ENCODE results near the gene FUCA1. TPM values are rescaled to one million over a fixed set of nuclear protein-coding genes. Genes with fewer than 3 reads are reported as not detected.

FUCA1 gene
- total and polyA plus RNA-seq, 2 donors (not counting 3 experiments of a cell fraction or from before 2014, with no cell fraction given), result 4.9 to 5.6 TPM

DNA sequence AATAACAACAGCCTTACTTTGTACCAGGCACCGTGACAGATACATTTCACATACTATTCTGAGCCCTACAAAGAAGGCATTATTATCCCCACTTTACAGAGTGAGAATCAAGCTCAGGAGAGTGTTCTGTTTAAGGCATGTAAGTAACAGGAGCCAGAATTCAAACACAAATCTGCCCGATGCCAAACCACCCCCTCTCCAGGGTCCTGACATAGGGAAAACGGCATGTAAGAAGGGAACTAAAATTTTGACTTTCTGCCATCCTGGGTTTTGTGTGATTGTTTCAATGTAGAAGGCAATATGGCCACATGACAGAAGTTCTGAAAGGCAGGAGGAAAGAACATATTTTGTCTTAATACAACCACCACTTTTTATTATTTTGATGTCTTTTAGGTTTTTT is 5.5 kb downstream of the FUCA1 start:
- H3K79me2 ChIP-seq (ENCODE audit: control insufficient read depth, insufficient read depth, low read length), result no peaks in the 10 kb centered on the region
- H2AFZ ChIP-seq (ENCODE audit: low read depth, low read length), result no peak overlapping the region
- no peak for DNase-seq (ENCODE audit: low read depth, low spot score)
- no peaks in the 10 kb centered on the region for H4K20me1 ChIP-seq (replicated peaks; ENCODE audit: control insufficient read depth, extremely low read depth, insufficient read depth, low read length)
- H3K36me3 ChIP-seq (ENCODE audit: control insufficient read depth in 2 of 2, extremely low read depth in 1 of 2, insufficient read depth in 2 of 2, low read length in 2 of 2), result no peaks in the 10 kb centered on the region
- ChIA-PET CTCF (interaction anchor here (1.5 kb wide), 1 partner anchor 91 kb away, joined by 4 read pairs; no protein-coding TSS in a partner anchor), POLR2A (no interaction called here)
- no peak overlapping the region for H3K9ac ChIP-seq (replicated peaks; ENCODE audit: extremely low read depth, insufficient read depth, low read length)
- intact Hi-C loops (cut with micrococcal nuclease) (no loop called here), dilution Hi-C loops (cut with MboI; ENCODE audit: extremely low pct_ligation_motif_present, low sequenced_read_pairs) (no loop called here)
- BruUV-seq (replicated peaks), result no TSS peak
- no peak for FAIRE-seq
- H3K4me3 ChIP-seq (replicated peaks in 1 of 3; ENCODE audit: insufficient read depth in 1 of 3, low read depth in 1 of 3, low read length in 3 of 3), result no peak overlapping the region
- no peak overlapping the region for H3K27ac ChIP-seq (ENCODE audit: insufficient read depth, low read depth, low read length)
- H3K27me3 ChIP-seq (ENCODE audit: control insufficient read depth in 2 of 2, insufficient read depth in 2 of 2, low read length in 2 of 2), result peaks cover 4 to 7% of the 10 kb centered on the region in 2 experiments
- no peaks in the 10 kb centered on the region for H3K9me3 ChIP-seq (replicated peaks; ENCODE audit: control insufficient read depth, insufficient read depth, low read length)
- H3K9me1 ChIP-seq (replicated peaks; ENCODE audit: control insufficient read depth, extremely low read depth, insufficient read depth, low read length), result no peaks in the 10 kb centered on the region
- TF ChIP-seq EZH2 (IDR thresholded peaks at IDR 0.05; ENCODE audit: borderline replicate concordance, low read depth, low read length, severe bottlenecking), result no peak
- no peak for TF ChIP-seq FOS (IDR thresholded peaks at IDR 0.05; ENCODE audit: borderline replicate concordance, insufficient read depth, low read length)
- TF ChIP-seq MYC (IDR thresholded peaks at IDR 0.05; ENCODE audit: low read depth, low read length), result no peak
- no peak for TF ChIP-seq CTCF (IDR thresholded peaks at IDR 0.05; ENCODE audit: extremely low read depth in 1 of 2, insufficient read depth in 1 of 2, low read depth in 1 of 2, low read length in 2 of 2)
- no peak for TF ChIP-seq JUN (IDR thresholded peaks at IDR 0.05; ENCODE audit: borderline replicate concordance, insufficient read depth, insufficient read length, low read depth)
- TF ChIP-seq GATA2 (IDR thresholded peaks at IDR 0.05; ENCODE audit: insufficient read depth, insufficient read length, low read depth, low read length), result no peak
- TF ChIP-seq POLR2AphosphoS5 (IDR thresholded peaks at IDR 0.05; ENCODE audit: insufficient read depth, low read depth, low read length), result no peak
- H3K4me1 ChIP-seq (ENCODE audit: control insufficient read depth, extremely low read depth, insufficient read depth, low read length), result no peaks in the 10 kb centered on the region
- no peak overlapping the region for H3K4me2 ChIP-seq (ENCODE audit: insufficient read depth, low read length)
